ENCODE results near the gene ZNHIT3.

Gene ZNHIT3

DNA sequence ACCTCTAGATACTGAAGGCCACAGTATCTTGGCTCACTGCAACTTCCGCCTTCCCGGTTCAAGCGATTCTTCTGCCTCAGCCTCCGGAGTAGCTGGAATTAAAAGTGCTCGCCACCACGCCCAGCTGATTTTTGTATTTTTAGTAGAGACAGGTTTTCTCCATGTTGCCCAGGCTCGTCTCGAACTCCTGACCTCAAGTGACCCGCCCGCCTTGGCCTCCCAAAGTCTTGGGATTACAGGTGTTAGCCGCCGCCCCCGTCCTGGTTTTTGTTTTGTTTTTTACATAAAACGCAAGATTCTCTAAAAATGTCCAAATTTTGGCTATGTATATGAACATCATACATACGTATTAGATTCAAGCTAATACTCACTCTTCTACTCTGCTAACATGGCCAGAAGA is 56.3 kb downstream of the ZNHIT3 start:
- Histone ChIP-seq H3K36me3 (ENCODE audit: insufficient read depth, low read length) (peaks cover 3% of the 10 kb centered on the region; the same call in 1 of the 2 replicates), H3K4me1 (ENCODE audit: insufficient read depth, low read length) (peaks cover 7% of the 10 kb centered on the region; the same call in 1 of the 2 replicates), H3K9ac (ENCODE audit: low read depth, low read length) (no peak overlapping the region), H3K9me3 (ENCODE audit: control insufficient read depth, insufficient read depth, low read length) (no peaks in the 10 kb centered on the region)

DNA sequence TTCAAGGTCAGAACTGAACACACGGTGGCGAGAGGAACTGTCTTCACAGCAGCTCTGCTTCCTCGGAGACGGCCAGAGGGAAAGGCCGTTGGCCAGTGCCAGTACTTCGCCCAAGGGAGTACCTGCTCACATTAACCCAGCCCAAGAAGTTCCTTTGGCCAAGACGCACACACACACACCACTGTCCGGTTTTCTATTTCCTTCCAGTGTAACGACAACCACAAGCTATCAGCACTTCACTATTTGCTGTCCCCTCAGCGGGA is 57.5 kb downstream of the ZNHIT3 start:
- H3K4me1 ChIP-seq (ENCODE audit: insufficient read depth, low read length), result peaks cover 7% of the 10 kb centered on the region; the same call in 1 of the 2 replicates
- H3K9me3 ChIP-seq (ENCODE audit: control insufficient read depth, insufficient read depth, low read length), result no peaks in the 10 kb centered on the region
- no peaks in the 10 kb centered on the region for H3K36me3 ChIP-seq (ENCODE audit: insufficient read depth, low read length)
- H3K9ac ChIP-seq (ENCODE audit: low read depth, low read length), result peak overlapping the region; percentile 100

DNA sequence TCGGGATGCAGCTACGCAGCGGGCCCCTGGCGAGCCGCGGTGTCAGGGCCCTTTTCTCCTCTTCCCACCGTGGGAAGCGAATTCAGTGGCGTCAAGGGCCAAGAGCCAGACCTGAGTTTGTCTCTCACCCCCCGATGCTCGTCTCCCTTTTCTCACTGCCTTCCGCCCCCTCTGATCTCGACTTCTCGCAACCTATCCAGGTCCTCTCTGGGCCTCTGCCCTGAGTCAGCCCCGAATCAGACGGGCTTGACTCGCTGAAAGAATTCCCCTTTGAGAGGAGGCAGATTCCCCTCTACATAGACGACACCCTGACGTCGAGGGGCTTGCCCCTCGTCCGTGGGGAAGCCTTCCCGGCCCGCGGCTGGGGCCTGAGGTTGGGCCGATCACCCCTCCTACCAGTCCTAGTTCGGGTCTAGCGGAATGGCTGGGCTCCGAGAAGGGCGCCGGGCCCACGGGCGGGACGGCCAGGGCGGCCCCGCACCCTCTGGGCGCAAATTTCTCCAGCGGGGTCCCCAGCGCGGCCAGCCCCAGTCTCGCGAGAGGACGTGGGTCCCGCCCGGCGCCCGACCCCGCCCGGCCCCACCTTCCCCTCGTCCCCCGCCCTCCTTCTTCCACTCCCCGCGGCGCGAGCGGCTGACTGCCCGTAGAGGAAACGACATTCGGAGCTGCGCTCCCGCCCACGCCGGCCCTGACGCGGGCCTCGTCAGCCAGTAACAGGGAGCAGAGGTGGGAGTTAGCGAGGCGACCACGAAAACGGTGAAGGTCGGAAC is 58.0 kb downstream of the ZNHIT3 start, which contains the start of gene GGNBP2:
GGNBP2 (plus strand) TSS at position 613 of the 770 bp plus-strand sequence. CDS start 806 bp downstream, outside the sequence.
- Histone ChIP-seq H3K36me3 (ENCODE audit: insufficient read depth, low read length) (no peaks in the 10 kb centered on the region), H3K9ac (ENCODE audit: low read depth, low read length) (peak within 1 kb of the TSS; percentile 100), H3K4me1 (ENCODE audit: insufficient read depth, low read length) (peaks cover 7% of the 10 kb centered on the region; the same call in 1 of the 2 replicates), H3K9me3 (ENCODE audit: control insufficient read depth, insufficient read depth, low read length) (no peaks in the 10 kb centered on the region)

DNA sequence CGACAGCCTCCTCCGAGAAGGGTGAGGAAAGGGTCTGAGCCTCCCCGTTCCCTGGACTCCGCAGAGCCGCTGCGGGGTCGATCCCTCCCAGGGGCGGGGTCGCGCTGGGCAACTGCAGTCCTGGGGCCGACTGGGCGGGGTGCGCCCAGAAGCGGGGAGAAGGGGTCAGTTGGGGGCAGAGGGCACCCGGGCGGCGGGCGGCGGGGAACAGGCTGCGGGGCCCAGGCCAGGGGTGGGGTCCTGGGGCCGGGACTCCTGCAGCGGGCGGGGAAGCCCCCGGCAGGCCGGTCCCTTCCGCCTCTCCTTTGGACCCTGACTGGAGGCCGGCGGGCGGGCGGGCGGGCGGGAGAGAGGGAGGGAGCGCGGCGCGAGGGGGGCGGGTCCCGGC is 58.6 kb downstream of the ZNHIT3 start:
- no peaks in the 10 kb centered on the region for H3K9me3 ChIP-seq (ENCODE audit: control insufficient read depth, insufficient read depth, low read length)
- H3K4me1 ChIP-seq (ENCODE audit: insufficient read depth, low read length), result peaks cover 7% of the 10 kb centered on the region; the same call in 1 of the 2 replicates
- H3K9ac ChIP-seq (ENCODE audit: low read depth, low read length), result peak overlapping the region; percentile 100
- H3K36me3 ChIP-seq (ENCODE audit: insufficient read depth, low read length), result no peaks in the 10 kb centered on the region
